LNCaP clone FGC (cell line): Measurements from ENCODE around the gene IBA57.

Experiments used
- DNase-seq: peaks from one replicate; pipeline ENCODE4 v3.0.0-alpha.2; 2011; ENCODE audit warnings: low read depth
- H3K4me3 ChIP-seq: 2 replicates; pipeline ENCODE4 v1.5.1; 2011; ENCODE audit warnings: mild to moderate bottlenecking, low read depth, low read length, control low read depth
- TF ChIP-seq, protein P1 (sequence below): IDR thresholded peaks from 2 replicates; pipeline ENCODE4 v1.5.1; 2012; ENCODE audit warnings: mild to moderate bottlenecking; ENCODE audit not compliant: control insufficient read depth, insufficient read depth; ENCODE audit errors: extremely low read depth

The IBA57 gene

DNA sequence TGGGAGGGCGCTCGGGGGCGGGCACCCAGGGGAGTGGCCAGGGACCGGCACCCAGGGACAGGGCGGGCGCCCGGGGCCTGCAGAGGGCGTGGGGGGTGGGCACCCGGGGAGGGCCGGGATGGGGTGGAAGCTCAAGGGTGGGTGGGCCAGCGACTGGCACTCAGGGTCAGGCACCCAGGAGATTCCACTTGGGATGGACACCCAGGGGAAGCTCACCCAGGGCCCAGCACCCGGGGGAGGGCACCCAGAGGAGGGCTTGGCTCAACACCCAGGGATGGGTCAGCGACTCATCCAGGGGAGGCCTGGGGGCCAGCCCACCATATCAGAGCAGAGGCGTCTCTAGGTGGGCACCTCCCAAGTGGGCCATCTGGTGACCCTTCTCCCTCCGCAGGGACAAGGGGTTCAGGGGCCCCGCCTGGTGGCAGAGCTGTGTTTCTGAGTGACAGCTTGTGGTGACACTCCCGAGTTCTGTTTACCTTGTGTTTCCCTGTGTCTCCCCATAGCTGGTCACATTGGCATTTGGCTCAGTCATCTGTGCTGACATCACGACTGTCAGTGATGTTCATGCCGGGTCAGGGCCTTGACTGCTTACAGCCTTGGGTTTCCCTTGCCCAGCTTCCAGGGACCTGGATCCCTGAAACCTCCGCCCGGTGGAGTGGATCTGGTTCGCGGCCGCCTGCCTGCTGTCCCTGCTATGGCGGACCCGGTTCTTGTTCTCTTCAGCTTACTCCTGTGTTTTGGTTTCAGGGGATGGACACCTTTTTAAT lies 749 bp downstream of the IBA57 start:
- H3K4me3 ChIP-seq, result peak overlapping the region; percentile 76
- DNase-seq, result peak; percentile 76
- TF ChIP-seq, protein P1, sequence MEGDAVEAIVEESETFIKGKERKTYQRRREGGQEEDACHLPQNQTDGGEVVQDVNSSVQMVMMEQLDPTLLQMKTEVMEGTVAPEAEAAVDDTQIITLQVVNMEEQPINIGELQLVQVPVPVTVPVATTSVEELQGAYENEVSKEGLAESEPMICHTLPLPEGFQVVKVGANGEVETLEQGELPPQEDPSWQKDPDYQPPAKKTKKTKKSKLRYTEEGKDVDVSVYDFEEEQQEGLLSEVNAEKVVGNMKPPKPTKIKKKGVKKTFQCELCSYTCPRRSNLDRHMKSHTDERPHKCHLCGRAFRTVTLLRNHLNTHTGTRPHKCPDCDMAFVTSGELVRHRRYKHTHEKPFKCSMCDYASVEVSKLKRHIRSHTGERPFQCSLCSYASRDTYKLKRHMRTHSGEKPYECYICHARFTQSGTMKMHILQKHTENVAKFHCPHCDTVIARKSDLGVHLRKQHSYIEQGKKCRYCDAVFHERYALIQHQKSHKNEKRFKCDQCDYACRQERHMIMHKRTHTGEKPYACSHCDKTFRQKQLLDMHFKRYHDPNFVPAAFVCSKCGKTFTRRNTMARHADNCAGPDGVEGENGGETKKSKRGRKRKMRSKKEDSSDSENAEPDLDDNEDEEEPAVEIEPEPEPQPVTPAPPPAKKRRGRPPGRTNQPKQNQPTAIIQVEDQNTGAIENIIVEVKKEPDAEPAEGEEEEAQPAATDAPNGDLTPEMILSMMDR, result peak; percentile 39

GRCh38 chr1:228168563-228169270 lies 3.1 kb downstream of the IBA57 start:
- no peak for DNase-seq
- no peak overlapping the region for H3K4me3 ChIP-seq
- TF ChIP-seq, protein P1, result no peak

DNA sequence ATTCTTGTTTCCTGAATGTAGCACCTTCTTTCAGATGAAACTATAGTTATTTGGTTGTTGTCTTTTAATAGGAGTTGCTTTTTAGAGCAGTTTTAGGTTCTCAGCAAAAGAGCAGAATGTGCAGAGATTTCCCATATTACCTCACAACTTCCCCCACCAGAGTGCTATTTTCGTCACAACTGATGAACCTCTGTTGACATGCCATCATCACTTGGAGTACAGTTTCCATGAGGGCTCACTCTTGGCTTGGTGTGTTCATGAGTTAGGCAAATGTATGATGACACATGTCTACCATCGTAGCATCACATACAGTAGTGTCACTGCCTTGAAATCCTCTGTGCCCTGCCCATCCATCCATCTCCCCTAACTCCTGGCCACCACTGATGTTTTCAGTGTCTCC lies 3.7 kb downstream of the IBA57 start:
- no peak overlapping the region for H3K4me3 ChIP-seq
- TF ChIP-seq, protein P1, result no peak
- no peak for DNase-seq

GRCh38 chr1:228170666-228171065 lies 5.1 kb downstream of the IBA57 start:
- DNase-seq, result no peak
- TF ChIP-seq, protein P1, result no peak
- no peak overlapping the region for H3K4me3 ChIP-seq

GRCh38 chr1:228171221-228171891 lies 5.8 kb downstream of the IBA57 start:
- TF ChIP-seq, protein P1, result no peak
- H3K4me3 ChIP-seq, result no peak overlapping the region
- no peak for DNase-seq

DNA sequence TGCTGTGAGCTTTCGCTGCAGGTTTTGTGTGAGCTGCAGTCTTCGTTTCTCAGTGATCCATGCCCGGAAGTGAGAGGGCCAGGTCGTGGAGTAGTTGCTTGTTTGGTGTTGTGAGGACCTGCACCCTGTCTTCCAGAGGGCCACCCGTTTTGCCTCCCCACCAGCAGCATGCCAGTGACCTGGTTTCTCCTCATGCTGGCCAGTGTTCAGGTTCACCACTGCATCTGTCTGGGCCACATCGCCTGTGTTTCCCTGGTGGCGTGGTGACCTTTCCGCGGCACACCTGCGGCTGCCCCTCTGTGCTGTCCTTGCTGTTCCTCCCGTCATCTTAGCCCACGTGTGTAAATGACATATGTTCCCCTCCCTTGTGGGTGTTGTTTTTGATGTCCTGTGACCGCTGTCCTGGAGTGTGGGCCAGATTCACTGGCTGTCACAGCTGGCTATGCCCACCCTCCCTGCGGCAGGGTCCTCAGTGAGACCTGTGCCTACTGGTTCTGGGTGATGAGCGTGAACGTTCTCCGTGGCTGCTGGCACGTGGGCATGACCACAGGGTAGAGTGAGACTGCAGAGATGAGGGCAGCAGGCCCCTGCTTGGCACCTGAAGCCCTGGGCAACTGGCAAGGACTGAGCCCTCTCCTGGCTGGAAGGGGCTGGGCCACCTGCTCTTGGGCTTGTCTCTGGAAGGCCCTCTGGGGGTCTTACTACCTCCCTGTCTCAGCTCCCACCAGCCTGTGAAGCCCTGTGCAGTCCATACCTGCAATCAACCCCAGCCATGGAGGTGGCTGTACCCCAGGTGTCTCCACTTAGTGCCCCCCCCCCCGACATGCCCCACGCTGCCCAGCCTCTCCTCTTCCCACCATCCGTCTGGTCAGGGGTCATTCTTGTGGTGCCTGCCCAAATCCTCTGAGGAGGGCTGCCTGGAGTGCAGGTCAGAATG lies 7.3 kb downstream of the IBA57 start:
- TF ChIP-seq, protein P1, result no peak
- H3K4me3 ChIP-seq, result no peak overlapping the region
- DNase-seq, result no peak

DNA sequence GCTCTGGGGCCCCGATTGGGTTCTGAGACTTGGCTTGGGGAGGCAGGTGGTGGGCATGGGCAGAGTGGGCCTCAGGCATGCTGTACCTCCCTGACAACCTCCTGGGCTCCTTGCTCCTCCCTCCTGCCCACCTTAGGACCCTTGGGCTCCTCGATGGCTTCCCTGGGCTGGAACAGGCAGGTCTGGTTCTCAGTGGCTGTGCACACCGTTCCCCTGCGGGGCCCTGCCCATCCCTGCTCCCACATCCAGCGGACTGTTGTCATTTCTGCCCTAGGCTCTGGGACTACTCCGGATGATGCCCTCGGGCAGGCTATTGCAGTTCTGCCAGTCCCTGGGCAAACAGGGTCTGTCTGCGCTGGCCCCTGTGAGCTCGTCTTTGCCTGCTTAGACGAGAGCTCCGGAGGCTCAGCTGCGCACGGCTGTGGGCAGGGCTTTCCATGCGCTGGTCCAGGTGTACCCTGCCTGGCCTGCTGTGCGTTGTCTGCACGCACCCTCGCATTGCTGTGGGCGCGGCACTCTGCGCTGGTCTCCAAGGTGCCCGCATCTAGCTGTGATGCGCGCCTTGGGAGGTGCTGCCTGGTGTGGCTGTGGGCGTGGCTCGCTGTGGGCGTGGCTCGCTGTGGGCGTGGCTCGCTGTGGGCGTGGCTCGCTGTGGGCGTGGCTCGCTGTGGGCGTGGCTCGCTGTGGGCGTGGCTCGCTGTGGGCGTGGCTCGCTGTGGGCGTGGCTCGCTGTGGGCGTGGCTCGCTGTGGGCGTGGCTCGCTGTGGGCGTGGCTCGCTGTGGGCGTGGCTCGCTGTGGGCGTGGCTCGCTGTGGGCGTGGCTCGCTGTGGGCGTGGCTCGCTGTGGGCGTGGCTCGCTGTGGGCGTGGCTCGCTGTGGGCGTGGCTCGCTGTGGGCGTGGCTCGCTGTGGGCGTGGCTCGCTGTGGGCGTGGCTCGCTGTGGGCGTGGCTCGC lies 8.2 kb downstream of the IBA57 start:
- peak; percentile 25 for DNase-seq
- 0 out of 2 replicates have a peak overlapping the region, but pooled peaks have one; percentile 68 for H3K4me3 ChIP-seq
